Measurements from ENCODE around the gene VMAC.

VMAC gene

GRCh38 chr19:5943623-5944022 lies 39.0 kb downstream of the VMAC start:
- Histone ChIP-seq H3K36me3 (ENCODE audit: insufficient read depth, low read length) (peaks cover 33% of the 10 kb centered on the region), H3K9ac (ENCODE audit: insufficient read length) (no peak overlapping the region)

GRCh38 chr19:5947435-5947834 lies 42.8 kb downstream of the VMAC start:
- DNase-seq (ENCODE audit: low read depth, low spot score): no peak
- no peak overlapping the region for H3K4me3 ChIP-seq
- H3K36me3 ChIP-seq (ENCODE audit: insufficient read depth, low read length): peaks cover 11% of the 10 kb centered on the region; the same call in 1 of the 2 replicates

More at GRCh38 chr19:5943623-5944022, 39.0 kb downstream of the VMAC start:
- Histone ChIP-seq H3K27ac (0 out of 2 replicates have a peak overlapping the region, but pooled peaks have one; percentile 9), H3K4me3 (no peak overlapping the region), H3K9me3 (ENCODE audit: low read depth, low read length) (no peaks in the 10 kb centered on the region)
- no peak for DNase-seq (ENCODE audit: low read depth, low spot score)
- no peak for TF ChIP-seq POLR2AphosphoS5 (IDR thresholded peaks at IDR 0.05; ENCODE audit: borderline replicate concordance, low read depth, low read length)
- TF ChIP-seq EZH2 (IDR thresholded peaks at IDR 0.05): no peak
- no peak for TF ChIP-seq FOXP2 (optimal IDR thresholded peaks at IDR 0.05; ENCODE audit: control extremely low read depth, extremely low read length, insufficient read depth)

GRCh38 chr19:5948752-5949564 lies 44.3 kb downstream of the VMAC start:
- H3K36me3 ChIP-seq (ENCODE audit: insufficient read depth, low read length): peaks cover 11% of the 10 kb centered on the region; the same call in 1 of the 2 replicates
- TF ChIP-seq FOXP2 (optimal IDR thresholded peaks at IDR 0.05; ENCODE audit: control extremely low read depth, extremely low read length, insufficient read depth): no peak
- TF ChIP-seq EZH2 (IDR thresholded peaks at IDR 0.05): no peak
- TF ChIP-seq POLR2AphosphoS5 (IDR thresholded peaks at IDR 0.05; ENCODE audit: borderline replicate concordance, low read depth, low read length): no peak
- no peak overlapping the region for H3K9ac ChIP-seq (ENCODE audit: insufficient read length)
- DNase-seq (ENCODE audit: low read depth, low spot score): no peak
- no peaks in the 10 kb centered on the region for H3K9me3 ChIP-seq (ENCODE audit: low read depth, low read length)
- no peak overlapping the region for H3K4me3 ChIP-seq
- no peak overlapping the region for H3K27ac ChIP-seq

More at GRCh38 chr19:5947435-5947834, 42.8 kb downstream of the VMAC start:
- Histone ChIP-seq H3K27ac (no peak overlapping the region), H3K9me3 (ENCODE audit: low read depth, low read length) (no peaks in the 10 kb centered on the region), H3K9ac (ENCODE audit: insufficient read length) (no peak overlapping the region)
- TF ChIP-seq FOXP2 (optimal IDR thresholded peaks at IDR 0.05; ENCODE audit: control extremely low read depth, extremely low read length, insufficient read depth) (no peak), POLR2AphosphoS5 (IDR thresholded peaks at IDR 0.05; ENCODE audit: borderline replicate concordance, low read depth, low read length) (no peak), EZH2 (IDR thresholded peaks at IDR 0.05) (no peak)

- Histone ChIP-seq H3K27ac (no peak overlapping the region), H3K4me3 (no peak overlapping the region), H3K36me3 (ENCODE audit: insufficient read depth, low read length) (peaks cover 11% of the 10 kb centered on the region; the same call in 1 of the 2 replicates)
These were observed 45.2 kb downstream of the VMAC start for GRCh38 chr19:5949792-5950305.

GRCh38 chr19:5950741-5951140 lies 46.1 kb downstream of the VMAC start:
- Histone ChIP-seq H3K27ac (0 out of 2 replicates have a peak overlapping the region, but pooled peaks have one; percentile 44), H3K36me3 (ENCODE audit: insufficient read depth, low read length) (peaks cover 11% of the 10 kb centered on the region; the same call in 1 of the 2 replicates)
- no peak for DNase-seq (ENCODE audit: low read depth, low spot score)

More at GRCh38 chr19:5949792-5950305, 45.2 kb downstream of the VMAC start:
- DNase-seq (ENCODE audit: low read depth, low spot score): no peak
- no peak overlapping the region for H3K9ac ChIP-seq (ENCODE audit: insufficient read length)
- no peak for TF ChIP-seq POLR2AphosphoS5 (IDR thresholded peaks at IDR 0.05; ENCODE audit: borderline replicate concordance, low read depth, low read length)
- no peak for TF ChIP-seq EZH2 (IDR thresholded peaks at IDR 0.05)
- no peak for TF ChIP-seq FOXP2 (optimal IDR thresholded peaks at IDR 0.05; ENCODE audit: control extremely low read depth, extremely low read length, insufficient read depth)
- H3K9me3 ChIP-seq (ENCODE audit: low read depth, low read length): no peaks in the 10 kb centered on the region

GRCh38 chr19:5951338-5951861 lies 46.7 kb downstream of the VMAC start:
- no peak overlapping the region for H3K4me3 ChIP-seq
- TF ChIP-seq POLR2AphosphoS5 (IDR thresholded peaks at IDR 0.05; ENCODE audit: borderline replicate concordance, low read depth, low read length) (no peak), EZH2 (IDR thresholded peaks at IDR 0.05) (no peak), FOXP2 (optimal IDR thresholded peaks at IDR 0.05; ENCODE audit: control extremely low read depth, extremely low read length, insufficient read depth) (no peak)
- H3K9ac ChIP-seq (ENCODE audit: insufficient read length): no peak overlapping the region
- no peak overlapping the region for H3K27ac ChIP-seq
- no peak for DNase-seq (ENCODE audit: low read depth, low spot score)
- H3K9me3 ChIP-seq (ENCODE audit: low read depth, low read length): no peaks in the 10 kb centered on the region
- H3K36me3 ChIP-seq (ENCODE audit: insufficient read depth, low read length): peaks cover 5% of the 10 kb centered on the region; the same call in 1 of the 2 replicates

More at GRCh38 chr19:5950741-5951140, 46.1 kb downstream of the VMAC start:
- H3K9ac ChIP-seq (ENCODE audit: insufficient read length): no peak overlapping the region
- no peak for TF ChIP-seq FOXP2 (optimal IDR thresholded peaks at IDR 0.05; ENCODE audit: control extremely low read depth, extremely low read length, insufficient read depth)
- TF ChIP-seq EZH2 (IDR thresholded peaks at IDR 0.05): no peak
- TF ChIP-seq POLR2AphosphoS5 (IDR thresholded peaks at IDR 0.05; ENCODE audit: borderline replicate concordance, low read depth, low read length): no peak
- no peaks in the 10 kb centered on the region for H3K9me3 ChIP-seq (ENCODE audit: low read depth, low read length)
- no peak overlapping the region for H3K4me3 ChIP-seq

- peak overlapping the region; percentile 86; the same call in 1 of the 2 replicates for H3K27ac ChIP-seq
- no peak for DNase-seq (ENCODE audit: low read depth, low spot score)
- TF ChIP-seq FOXP2 (optimal IDR thresholded peaks at IDR 0.05; ENCODE audit: control extremely low read depth, extremely low read length, insufficient read depth) (no peak), EZH2 (IDR thresholded peaks at IDR 0.05) (no peak), POLR2AphosphoS5 (IDR thresholded peaks at IDR 0.05; ENCODE audit: borderline replicate concordance, low read depth, low read length) (no peak)
- no peak overlapping the region for H3K9ac ChIP-seq (ENCODE audit: insufficient read length)
- H3K4me3 ChIP-seq: no peak overlapping the region
- no peaks in the 10 kb centered on the region for H3K9me3 ChIP-seq (ENCODE audit: low read depth, low read length)
- H3K36me3 ChIP-seq (ENCODE audit: insufficient read depth, low read length): peaks cover 5% of the 10 kb centered on the region; the same call in 1 of the 2 replicates
These were observed 47.7 kb downstream of the VMAC start for GRCh38 chr19:5952193-5953029.
